Activated naive CD4-positive, alpha-beta T cell treated with anti-CD3 and anti-CD28 coated beads, Interleukin-2, amount 50 U/mL, for 72 hours (primary cell): Measurements from ENCODE around the gene GPR55. TPM values are rescaled to one million over a fixed set of nuclear protein-coding genes. Genes with fewer than 3 reads are reported as not detected.

Source experiments
- ATAC-seq, 2 donors: fragments of 150-1000 bp; cut with Tn5 transposase; 2 replicates each; pipeline ENCODE4 v1.10.0; 2021; ENCODE audit warnings: mild to moderate bottlenecking in 2 of 2, moderate library complexity in 2 of 2
- DNase-seq, 2 donors: peaks; one replicate each; pipeline ENCODE4 v3.0.0; 2021 to 2022; ENCODE audit warnings: low spot score in 2 of 2
- H3K27ac Mint-ChIP-seq, 2 donors: one replicate each; pipeline ENCODE4 v1.8.0; 2022; ENCODE audit warnings: mild to moderate bottlenecking in 2 of 2, mixed read lengths in 2 of 2
- H3K36me3 Mint-ChIP-seq, 2 donors: one replicate each; pipeline ENCODE4 v1.8.0; 2022; ENCODE audit warnings: mixed read lengths in 2 of 2
- H3K9me3 Mint-ChIP-seq, 2 donors: one replicate each; pipeline ENCODE4 v1.8.0; 2022; ENCODE audit warnings: mixed read lengths in 2 of 2
- total RNA-seq, 2 donors: library from RNA; stranded (reverse); gene quantifications; one replicate each; pipeline ENCODE4 v1.2.3, GENCODE V29; 2022

The GPR55 gene
- total RNA-seq, 2 donors from 2014 or later: 2.6 to 12.1 TPM

DNA sequence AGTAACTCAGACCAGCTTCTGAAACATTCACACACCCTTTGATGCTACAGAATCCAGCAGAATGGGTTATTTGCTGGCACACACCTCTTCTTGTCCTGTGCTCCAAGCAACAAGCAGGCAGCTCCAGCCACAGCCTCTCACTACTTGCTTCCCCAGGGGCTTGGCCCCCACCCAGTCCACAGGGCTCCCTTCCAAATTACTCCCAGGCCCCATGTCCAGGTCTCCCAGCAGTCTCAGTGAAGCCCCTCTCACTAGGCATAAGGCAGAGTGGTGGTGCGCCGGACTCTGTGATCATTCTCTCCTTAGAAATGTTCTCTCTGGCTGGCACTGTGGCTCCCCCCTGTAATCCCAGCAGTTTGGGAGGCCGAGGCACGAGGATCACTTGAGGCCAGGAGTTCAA, 34.4 kb downstream of the GPR55 start:
- ATAC-seq (no peak), DNase-seq (no peak)
- Mint-ChIP-seq H3K9me3 (no peaks in the 10 kb centered on the region), H3K36me3 (peaks cover 0 to 8% of the 10 kb centered on the region in 2 donors), H3K27ac (no peak overlapping the region)

GRCh38 chr2:230889911-230890601, 35.0 kb downstream of the GPR55 start:
- ATAC-seq (no peak), DNase-seq (no peak)
- Mint-ChIP-seq H3K36me3 (peaks cover 0 to 8% of the 10 kb centered on the region in 2 donors), H3K27ac (no peak overlapping the region), H3K9me3 (no peaks in the 10 kb centered on the region)

DNA sequence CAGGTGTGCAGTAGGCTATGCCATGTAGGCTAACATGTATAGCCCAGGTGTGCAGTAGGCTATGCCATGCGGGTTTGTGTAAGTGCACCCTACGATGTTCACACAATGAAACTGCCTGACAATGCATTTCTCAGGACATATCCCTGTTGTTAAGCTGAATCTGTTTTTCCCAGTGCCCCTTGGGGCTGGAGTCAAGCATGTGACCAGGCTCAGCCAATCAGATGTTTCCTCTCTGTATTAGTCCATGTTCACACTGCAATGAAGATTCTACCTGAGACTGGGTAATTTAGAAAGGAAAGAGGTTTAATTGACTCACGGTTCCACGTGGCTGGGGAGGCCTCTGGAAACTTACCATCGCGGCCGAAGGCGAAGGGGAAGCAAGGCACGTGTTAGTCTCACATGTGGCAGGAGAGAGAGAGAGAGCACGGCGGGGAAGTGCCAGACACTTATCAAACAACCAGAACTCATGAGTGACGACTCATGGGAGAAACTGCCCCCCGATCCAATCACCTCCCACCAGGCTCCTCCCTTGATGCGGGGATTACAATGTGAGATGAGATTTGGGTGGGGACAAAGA, 36.1 kb downstream of the GPR55 start:
- Mint-ChIP-seq H3K27ac (no peak overlapping the region), H3K9me3 (no peaks in the 10 kb centered on the region), H3K36me3 (no peaks in the 10 kb centered on the region)
- DNase-seq: no peak
- ATAC-seq: no peak

- Mint-ChIP-seq H3K9me3 (no peaks in the 10 kb centered on the region), H3K36me3 (no peaks in the 10 kb centered on the region), H3K27ac (no peak overlapping the region)
- ATAC-seq: no peak
- DNase-seq: no peak
These were observed 37.7 kb downstream of the GPR55 start for GRCh38 chr2:230887342-230887741.

DNA sequence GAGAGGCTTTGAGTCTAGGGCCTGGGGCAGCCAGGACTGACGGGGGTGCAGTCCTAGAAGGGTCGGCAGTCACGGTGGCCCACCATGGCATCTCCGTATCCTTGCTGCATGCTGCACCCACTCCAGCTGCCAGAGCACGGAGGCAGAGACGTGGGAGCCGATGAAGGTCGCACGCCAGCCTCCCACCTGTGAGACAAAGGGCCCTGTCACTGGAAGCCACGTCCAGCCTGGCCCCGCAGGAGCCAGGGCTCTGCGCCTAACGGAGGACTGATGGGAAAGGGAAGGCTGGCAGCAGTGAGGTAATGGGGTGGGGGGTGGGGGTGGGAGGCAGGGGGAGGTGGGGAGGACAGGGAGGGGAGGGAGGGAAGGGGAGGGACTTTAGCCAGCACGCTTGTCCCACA, 38.4 kb downstream of the GPR55 start:
- DNase-seq (no peak), ATAC-seq (no peak)
- Mint-ChIP-seq H3K36me3 (no peaks in the 10 kb centered on the region), H3K27ac (no peak overlapping the region), H3K9me3 (no peaks in the 10 kb centered on the region)

DNA sequence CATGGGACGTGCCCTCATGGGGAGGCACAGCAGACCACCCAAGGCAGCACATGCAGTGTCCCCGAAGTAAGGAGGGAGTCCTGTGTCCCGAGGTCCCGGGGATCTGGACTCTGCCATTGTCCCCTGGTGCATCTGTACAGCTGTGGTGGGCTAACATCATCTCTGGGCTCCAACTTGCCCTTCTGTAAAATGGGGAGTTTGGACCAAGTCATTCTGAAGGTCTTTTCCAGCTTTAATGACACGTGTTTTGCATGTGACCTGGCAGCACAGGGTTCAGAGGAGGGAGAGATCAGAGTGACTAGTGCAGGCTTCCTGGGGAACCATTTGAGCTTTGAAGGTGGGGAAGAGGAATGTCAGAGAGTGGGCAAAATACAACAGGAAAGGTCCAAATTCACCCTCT, 38.8 kb downstream of the GPR55 start:
- DNase-seq (no peak), ATAC-seq (no peak)
- Mint-ChIP-seq H3K27ac (peak overlapping the region in 1 of 2 donors; percentile 52), H3K36me3 (no peaks in the 10 kb centered on the region), H3K9me3 (no peaks in the 10 kb centered on the region)

DNA sequence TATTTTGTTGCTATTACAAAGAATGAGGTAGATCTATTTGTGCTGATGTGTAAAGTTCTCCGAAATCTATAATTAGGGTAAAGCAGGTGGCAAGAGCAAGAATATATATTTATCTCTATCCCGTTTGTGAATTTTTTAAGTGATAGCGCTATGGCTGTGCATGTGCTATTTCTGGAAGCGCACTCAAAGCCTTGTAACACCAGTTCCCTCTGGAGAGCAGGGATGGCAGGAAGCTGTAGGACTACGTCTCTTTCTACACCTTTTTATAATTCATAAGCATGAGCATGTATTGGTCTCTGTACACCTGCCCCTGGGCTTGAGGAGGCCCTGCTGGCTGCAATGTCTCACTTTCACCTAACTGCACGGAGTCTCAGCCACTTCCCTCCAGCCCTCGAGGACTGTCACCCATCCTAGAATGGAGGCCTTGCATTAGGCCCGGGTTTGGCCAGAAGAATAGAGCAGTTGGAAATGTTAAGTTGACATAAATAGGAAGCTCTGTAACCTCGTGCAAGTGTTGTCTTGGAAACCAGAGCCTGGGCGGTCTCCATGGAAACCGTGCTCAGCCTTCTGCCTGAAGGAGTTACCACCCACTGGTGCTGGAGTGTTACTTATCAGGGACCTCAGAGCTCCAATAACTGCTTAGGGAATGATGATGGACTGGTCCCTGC, 39.4 kb downstream of the GPR55 start:
- DNase-seq (no peak), ATAC-seq (no peak)
- Mint-ChIP-seq H3K9me3 (no peaks in the 10 kb centered on the region), H3K36me3 (no peaks in the 10 kb centered on the region), H3K27ac (peak overlapping the region in 1 of 2 donors; percentile 52)

DNA sequence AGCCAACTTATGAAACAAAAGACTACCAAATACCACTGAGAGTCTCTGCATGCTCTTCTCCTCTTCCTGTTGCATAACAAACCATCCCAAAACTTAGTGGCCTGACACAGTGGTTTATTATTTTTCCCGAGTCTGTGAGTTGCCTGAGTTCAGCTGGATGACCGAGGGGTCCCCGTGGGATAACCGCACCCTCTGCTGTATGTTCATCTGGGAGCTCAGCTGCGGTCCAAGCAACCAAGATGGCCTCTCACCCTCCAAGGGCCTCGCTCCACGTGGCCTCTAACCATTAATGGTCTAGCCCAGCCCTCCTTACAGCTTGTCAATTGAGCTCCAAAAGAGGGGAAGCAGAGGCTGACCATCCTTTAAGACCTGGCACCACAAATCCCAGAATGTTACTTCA, 43.2 kb downstream of the GPR55 start:
- no peak for DNase-seq
- H3K36me3 Mint-ChIP-seq: no peaks in the 10 kb centered on the region
- H3K27ac Mint-ChIP-seq: no peak overlapping the region
- no peaks in the 10 kb centered on the region for H3K9me3 Mint-ChIP-seq
- ATAC-seq: no peak

DNA sequence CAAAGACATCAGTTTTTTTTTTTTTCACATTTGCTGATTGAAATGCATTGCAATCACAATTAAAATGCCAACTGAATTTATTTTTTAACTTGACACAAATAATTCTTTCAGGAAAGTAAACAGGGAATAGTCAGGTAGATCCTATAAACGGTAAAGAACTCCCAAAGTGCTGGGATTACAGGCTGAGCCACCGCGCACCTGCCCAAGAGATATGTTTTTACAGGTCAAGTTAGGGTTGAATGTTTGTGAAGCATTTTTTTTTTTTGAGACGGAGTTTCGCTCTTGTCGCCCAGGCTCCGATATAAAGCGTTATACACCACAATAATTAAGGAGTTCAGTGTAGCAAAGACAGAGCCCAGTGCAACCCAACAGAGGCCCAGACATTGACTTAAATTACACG, 45.2 kb downstream of the GPR55 start:
- no peaks in the 10 kb centered on the region for H3K9me3 Mint-ChIP-seq
- no peak for ATAC-seq
- no peak for DNase-seq
- no peak overlapping the region for H3K27ac Mint-ChIP-seq
- no peaks in the 10 kb centered on the region for H3K36me3 Mint-ChIP-seq

DNA sequence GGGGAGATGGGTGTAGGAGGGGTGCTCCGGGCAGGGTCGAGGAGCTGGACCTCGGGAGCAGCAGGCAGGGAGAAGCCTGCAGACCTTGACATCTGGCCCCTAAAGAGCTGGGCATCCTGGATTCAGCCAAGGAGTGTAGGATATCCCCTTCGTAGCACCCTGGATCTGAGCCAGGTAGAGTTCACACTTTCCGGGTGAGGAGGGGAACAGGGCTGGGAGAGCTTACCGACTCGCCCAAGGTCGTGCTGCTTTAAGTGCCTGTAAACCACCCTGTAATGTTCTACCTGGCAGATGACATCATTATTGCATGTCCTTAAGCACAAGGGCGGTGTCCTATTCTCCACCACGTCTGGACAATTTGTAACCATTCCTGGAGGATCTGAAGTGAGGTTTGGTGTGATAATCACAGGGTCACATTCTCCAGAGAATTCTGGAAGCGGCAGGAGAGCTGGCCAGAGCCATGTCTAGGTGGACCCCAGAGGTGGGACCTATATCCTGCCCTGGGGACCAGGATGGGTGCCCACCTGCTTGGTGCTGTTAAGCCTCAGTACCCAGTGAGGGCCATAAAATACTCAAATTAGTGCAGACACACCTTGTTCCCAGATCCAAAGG, 45.7 kb downstream of the GPR55 start:
- Mint-ChIP-seq H3K27ac (no peak overlapping the region), H3K36me3 (no peaks in the 10 kb centered on the region), H3K9me3 (no peaks in the 10 kb centered on the region)
- ATAC-seq (no peak), DNase-seq (peak in 1 of 2 donors; percentile 30)

DNA sequence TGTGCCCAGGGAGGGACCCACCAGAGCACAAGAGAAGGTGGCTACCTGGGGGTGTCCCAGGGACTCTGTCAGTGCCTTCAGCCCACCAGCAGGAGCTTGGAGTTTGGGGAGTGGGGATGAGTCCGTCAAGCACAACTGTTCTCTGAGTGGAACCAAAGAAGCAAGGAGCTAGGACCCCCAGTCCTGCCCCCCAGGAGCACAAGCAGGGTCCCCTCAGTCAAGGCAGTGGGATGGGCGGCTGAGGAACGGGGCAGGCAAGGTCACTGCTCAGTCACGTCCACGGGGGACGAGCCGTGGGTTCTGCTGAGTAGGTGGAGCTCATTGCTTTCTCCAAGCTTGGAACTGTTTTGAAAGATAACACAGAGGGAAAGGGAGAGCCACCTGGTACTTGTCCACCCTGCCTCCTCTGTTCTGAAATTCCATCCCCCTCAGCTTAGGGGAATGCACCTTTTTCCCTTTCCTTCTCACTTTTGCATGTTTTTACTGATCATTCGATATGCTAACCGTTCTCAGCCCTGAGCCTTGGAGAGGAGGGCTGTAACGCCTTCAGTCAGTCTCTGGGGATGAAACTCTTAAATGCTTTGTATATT, 46.3 kb downstream of the GPR55 start:
- no peak for ATAC-seq
- Mint-ChIP-seq H3K9me3 (no peaks in the 10 kb centered on the region), H3K36me3 (no peaks in the 10 kb centered on the region), H3K27ac (peak overlapping the region in 1 of 2 donors; percentile 61)
- DNase-seq: peak in 1 of 2 donors; percentile 20

- Mint-ChIP-seq H3K27ac (peak overlapping the region; percentile 61 to 86), H3K36me3 (no peaks in the 10 kb centered on the region), H3K9me3 (no peaks in the 10 kb centered on the region)
- peak in 1 of 2 donors; percentile 61 for DNase-seq
- peak; percentile 36 to 83 for ATAC-seq
These were observed 47.1 kb downstream of the GPR55 start for GRCh38 chr2:230877759-230878598.

GRCh38 chr2:230877116-230877758, 47.8 kb downstream of the GPR55 start:
- Mint-ChIP-seq H3K27ac (peak overlapping the region in 1 of 2 donors; percentile 61), H3K36me3 (no peaks in the 10 kb centered on the region), H3K9me3 (no peaks in the 10 kb centered on the region)
- ATAC-seq: no peak
- DNase-seq: peak in 1 of 2 donors; percentile 54

DNA sequence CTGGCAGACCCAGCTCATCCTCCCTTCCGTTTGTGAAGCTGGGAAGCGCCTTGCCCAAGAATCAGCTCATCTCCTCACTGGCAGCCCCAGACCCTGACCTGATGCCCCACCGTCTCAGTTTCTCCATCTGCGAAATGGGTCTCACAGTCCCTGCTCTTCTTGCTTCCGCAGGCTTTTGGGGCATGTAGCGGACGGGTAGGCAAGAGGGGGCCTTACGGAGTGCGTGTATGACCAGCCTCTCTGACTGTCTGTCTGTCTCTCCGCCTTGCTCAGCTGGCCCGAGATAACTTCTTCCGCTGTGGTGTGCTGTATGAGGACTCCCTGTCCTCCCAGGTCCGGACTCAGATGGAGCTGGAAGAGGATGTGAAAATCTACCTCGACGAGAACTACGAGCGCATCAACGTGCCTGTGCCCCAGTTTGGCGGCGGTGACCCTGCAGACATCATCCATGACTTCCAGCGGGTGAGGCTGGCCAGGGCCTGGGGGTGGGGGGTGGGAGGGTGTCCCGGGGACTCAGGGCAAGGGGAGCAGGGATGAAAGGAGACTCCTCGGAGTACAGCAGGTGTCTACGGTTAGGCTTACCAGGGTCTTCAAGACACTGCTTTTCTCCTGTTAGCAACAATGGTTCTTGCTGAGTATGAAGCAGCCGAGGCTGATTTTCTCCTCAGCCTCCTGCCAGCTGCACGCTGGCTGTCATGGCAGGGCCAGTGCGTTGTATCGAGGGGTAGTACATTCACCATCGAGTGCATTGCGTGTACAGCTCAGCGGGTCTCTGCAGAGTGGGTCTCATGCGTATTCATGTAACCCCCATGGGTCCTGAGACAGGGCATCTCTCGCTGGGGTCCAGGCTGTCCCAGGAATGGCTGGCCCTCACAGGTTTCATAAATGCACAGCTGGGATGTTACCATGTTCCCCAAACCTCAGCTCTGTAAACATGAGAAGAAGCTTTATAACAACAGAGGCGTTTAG, 49.4 kb downstream of the GPR55 start:
- ATAC-seq: no peak
- DNase-seq: peak in 1 of 2 donors; percentile 34
- no peaks in the 10 kb centered on the region for H3K36me3 Mint-ChIP-seq
- H3K27ac Mint-ChIP-seq: no peak overlapping the region
- no peaks in the 10 kb centered on the region for H3K9me3 Mint-ChIP-seq

DNA sequence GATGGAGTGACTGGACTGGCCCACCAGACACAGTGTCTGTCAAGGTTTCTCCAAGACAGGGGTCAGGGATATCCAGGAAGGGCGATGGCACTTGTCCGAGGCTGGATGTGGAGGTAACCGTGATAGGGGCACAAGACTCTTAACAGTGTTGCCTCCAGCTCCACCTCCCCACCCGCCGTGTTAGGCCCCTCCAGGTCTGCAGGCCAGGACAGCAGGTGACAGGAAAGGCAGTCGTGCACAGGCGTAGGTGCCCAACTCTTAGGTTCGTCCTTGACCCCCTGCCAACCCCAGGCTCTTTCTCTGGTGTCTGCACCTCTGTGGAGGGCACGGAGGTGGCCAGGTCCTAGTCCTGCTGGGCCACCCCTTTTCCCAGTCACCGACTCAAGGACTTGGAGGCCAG, 50.2 kb downstream of the GPR55 start:
- no peaks in the 10 kb centered on the region for H3K9me3 Mint-ChIP-seq
- no peaks in the 10 kb centered on the region for H3K36me3 Mint-ChIP-seq
- peak overlapping the region in 1 of 2 donors; percentile 50 for H3K27ac Mint-ChIP-seq
- DNase-seq (peak in 1 of 2 donors; percentile 53), ATAC-seq (no peak)
